HL-60 (cell line): ENCODE data around the gene ZNF548.

Experiments
- GABPA ChIP-seq: IDR thresholded peaks from 2 replicates; pipeline ENCODE4 v1.6.1; 2012; ENCODE audit warnings: low read depth
- POLR2AphosphoS5 ChIP-seq: IDR thresholded peaks from 2 replicates; pipeline ENCODE4 v1.6.1; 2012; ENCODE audit warnings: low read depth
- TF ChIP-seq, protein P1 (sequence below): IDR thresholded peaks from one replicate; pipeline ENCODE4 v1.5.1; 2011; ENCODE audit warnings: low read length, control low read depth, inconsistent platforms; ENCODE audit not compliant: insufficient read depth

DNA sequence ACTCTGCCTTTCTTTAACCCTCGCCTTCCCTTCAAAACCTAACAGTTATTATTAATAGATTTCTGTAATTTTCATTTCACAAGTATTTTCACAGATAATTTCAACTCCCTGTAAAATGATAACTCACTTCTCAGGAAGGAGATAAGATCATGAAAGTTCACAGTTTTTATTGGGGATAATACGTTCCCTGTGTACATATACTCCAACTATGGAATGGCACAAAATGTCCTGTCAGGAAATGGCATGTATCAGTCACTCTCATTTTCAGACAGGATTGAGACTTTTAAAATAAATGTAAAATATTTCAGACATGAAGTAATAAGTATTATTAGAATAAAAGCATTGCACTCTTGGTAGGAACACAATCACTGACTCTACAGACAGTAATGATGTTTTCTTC, 27.2 kb upstream of the ZNF548 start:
- TF ChIP-seq, protein P1, sequence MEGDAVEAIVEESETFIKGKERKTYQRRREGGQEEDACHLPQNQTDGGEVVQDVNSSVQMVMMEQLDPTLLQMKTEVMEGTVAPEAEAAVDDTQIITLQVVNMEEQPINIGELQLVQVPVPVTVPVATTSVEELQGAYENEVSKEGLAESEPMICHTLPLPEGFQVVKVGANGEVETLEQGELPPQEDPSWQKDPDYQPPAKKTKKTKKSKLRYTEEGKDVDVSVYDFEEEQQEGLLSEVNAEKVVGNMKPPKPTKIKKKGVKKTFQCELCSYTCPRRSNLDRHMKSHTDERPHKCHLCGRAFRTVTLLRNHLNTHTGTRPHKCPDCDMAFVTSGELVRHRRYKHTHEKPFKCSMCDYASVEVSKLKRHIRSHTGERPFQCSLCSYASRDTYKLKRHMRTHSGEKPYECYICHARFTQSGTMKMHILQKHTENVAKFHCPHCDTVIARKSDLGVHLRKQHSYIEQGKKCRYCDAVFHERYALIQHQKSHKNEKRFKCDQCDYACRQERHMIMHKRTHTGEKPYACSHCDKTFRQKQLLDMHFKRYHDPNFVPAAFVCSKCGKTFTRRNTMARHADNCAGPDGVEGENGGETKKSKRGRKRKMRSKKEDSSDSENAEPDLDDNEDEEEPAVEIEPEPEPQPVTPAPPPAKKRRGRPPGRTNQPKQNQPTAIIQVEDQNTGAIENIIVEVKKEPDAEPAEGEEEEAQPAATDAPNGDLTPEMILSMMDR, result no peak
- TF ChIP-seq GABPA, result no peak
- no peak for TF ChIP-seq POLR2AphosphoS5
